Germinal center (tissue), 1 donor: Measurements from ENCODE around the gene UGT1A10.
A peak's percentile ranks its signal among the peaks of the same experiment; 100 is the strongest.

Source experiments
- DNase-seq: peaks from one replicate; pipeline ENCODE4 v3.0.0; 2012; ENCODE audit warnings: mixed read lengths, low spot score

The UGT1A10 gene

DNA sequence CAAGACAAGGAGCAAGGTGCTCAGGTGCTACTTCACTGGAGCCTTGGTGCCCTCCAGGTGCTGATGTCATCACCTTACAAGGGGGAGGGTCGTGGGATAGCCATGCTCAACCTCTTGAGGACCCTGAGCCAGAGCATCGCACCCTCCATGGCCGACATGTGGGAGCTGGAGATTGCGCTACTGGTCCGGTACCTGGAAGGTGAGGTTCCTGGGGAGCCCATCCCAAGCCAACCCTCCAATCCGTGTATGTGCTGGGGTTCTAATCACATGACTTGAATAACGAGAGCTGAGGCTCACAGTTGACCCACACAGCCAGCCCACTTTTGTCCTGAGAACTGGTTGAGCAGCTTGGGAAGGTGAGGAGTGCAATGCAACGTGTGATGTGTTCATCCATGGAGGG is 167.7 kb downstream of the UGT1A10 start:
- DNase-seq = no peak

DNA sequence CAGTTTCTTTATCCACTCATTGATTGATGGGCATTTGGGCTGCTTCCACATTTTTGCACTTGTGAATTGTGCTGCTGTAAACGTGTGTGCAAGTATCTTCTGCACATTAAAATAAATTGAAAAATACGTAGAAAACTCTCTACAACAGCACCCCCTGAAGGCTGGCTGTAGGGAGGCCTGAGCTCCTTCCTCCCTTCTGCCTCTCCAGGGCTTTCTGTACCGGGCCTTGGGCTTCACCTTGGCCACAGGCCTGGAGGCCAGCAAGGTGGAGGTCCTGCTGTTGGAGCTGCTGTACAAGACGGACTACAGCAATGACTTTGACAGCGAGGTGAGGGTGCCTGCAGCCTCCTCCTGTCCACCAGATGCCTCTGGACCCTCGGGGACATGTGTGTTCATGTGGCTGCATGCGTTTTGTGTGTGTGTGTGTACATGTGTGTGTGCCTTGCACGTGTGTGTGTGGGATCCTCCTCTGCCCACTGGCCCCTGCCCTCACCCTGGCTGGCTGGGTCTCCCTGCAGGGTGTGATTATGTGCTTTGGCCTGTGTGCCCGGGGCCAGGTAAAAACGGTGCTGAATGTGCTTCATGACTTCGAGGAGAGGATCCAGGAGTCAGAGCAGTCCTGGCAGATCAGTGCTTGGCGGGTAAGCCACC is 171.1 kb downstream of the UGT1A10 start:
- DNase-seq = no peak

GRCh38 chr2:233807966-233808935 is 172.0 kb downstream of the UGT1A10 start:
- no peak for DNase-seq

DNA sequence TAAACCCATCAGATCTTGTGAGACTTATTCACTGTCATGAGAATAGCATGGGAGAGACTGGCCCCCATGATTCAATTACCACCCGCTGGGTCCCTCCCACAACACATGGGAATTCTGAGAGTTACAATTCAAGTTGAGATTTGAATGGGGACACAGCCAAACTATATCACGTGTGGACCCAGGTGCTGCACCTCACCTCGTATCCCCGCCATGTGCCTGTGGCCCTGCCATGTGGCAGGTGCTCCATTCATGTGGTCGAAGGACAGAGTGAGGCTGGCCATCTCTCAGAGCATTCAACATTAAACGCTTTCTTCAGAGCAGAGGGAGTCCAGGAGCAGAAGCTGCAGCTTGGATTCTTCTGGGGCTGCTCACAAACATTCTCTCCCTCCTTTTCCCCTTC is 174.1 kb downstream of the UGT1A10 start:
- no peak for DNase-seq

- no peak for DNase-seq
These were observed 174.8 kb downstream of the UGT1A10 start for GRCh38 chr2:233811087-233811486.

DNA sequence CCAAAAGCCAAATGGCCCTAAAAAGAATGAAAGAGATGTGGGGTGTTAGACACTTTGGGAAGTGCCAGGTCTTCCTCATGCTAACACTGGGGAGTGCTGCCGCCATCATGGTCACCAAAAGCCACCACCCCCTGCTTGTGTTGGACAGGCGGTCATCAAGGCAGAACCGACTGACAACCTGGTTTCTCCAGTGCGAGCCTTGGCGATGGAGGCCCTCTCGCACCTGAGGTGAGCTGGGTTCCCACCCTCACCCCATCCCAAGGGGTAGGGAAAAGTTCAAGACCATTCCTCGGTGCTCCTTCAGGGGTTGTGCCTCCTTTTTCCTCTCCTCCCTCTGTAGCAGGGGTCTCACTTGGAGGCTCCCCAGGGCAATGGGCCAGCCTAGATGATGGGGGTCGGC is 175.5 kb downstream of the UGT1A10 start:
- no peak for DNase-seq

DNA sequence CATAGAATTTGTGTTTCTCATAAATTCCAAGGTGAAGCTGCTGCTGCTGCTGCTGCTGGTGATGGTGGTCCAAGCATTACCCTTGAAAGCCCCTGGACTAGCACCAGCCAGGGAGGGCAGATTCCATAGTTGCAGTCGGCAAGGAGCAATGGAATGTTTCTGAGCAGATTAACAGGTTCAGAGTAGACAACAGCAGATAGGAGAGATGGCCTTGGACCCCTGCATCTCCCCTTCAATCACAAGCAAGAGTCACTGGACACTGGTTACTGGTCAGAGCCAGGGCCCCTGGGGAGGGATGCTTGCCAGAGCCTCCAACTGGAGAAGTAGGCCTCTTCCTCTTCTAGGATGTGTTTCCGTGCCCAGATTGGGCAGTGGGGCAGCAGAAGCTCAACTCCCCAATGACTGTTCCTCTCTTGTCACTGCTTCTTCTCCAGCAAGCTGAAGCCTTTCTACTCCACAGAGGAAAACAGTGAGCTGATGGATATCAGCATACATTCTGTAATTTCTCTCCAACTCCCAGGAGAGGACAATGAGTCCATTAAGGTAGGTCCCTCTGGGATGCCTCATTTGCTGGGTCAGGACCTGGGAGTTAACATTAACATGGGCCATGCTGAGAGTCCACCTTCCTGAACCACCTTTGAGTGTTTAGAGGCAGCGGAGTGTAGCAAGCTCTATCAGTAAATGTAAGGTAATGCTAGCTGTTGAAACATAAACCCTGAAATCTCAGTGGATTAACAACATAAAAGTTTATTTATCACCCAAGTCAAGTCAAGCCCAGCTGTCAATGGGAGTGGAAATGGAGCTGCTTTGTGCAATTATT is 177.2 kb downstream of the UGT1A10 start:
- DNase-seq = no peak

GRCh38 chr2:233814056-233814835 is 178.0 kb downstream of the UGT1A10 start:
- DNase-seq = peak; percentile 30

GRCh38 chr2:233815861-233816260 is 179.6 kb downstream of the UGT1A10 start:
- DNase-seq = no peak

DNA sequence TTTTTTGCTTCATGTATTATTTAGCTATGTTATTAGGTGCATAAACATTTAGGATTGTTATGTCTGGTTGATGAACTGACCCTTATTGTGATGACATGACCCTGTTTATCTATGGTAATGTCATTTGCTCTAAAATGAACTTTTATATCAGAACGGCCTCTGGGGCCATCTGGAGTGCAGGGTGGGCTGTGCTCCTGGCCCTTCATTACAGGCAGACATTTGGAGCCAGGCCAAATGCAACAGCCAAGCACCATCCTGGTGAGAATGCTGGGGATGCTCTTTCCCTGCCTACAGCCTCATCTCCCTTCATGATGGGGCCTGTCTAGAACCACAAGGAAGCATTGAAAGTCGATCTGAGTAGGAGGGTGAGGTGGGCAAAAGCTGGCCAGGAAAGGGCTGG is 180.1 kb downstream of the UGT1A10 start:
- DNase-seq = no peak

DNA sequence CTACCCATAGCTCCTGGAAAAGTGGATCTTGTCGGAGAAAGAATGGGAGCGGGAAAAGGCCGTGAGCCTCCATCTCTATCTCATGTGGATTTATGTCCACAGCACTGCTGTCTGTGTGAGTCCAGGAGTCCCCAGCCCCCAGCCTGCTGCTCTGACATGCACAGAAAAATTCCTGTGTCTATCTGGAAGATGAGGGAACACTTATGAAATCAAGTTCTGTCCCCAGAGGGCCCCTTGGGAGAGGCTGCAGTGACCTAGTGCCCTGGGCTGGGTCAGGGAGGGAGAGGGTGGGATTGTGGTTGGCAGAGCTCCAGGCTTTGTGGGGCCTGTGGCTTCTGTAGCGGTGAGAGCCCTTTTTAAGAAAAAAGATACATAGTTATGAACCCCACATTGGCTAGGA is 180.5 kb downstream of the UGT1A10 start:
- no peak for DNase-seq

DNA sequence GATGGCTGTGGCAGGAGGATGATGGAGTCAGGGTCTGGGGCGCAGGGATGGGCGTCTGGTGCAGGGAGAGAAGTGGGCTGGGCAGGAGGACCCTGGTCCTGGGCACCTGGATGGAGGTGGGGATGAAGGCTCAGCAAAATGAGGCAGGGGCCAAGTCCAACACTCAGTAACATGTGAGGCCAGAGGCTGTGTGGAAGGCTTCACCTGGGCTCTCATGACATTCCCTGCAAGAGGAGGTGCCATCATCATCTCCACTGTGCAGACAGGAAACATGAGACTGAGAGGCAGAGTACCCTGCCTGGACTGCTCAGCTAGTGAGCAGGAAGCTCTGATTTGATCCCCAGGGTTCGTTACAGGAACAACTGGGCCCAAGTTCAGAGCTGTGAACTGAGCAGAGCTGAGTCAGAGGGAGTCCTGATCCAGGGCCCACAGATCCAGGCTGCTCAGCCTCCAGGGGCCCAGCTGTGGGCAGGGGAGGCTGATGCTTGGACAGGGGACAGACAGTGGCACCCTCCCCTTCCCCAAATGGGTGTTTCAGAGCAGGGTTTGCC is 181.2 kb downstream of the UGT1A10 start:
- no peak for DNase-seq

DNA sequence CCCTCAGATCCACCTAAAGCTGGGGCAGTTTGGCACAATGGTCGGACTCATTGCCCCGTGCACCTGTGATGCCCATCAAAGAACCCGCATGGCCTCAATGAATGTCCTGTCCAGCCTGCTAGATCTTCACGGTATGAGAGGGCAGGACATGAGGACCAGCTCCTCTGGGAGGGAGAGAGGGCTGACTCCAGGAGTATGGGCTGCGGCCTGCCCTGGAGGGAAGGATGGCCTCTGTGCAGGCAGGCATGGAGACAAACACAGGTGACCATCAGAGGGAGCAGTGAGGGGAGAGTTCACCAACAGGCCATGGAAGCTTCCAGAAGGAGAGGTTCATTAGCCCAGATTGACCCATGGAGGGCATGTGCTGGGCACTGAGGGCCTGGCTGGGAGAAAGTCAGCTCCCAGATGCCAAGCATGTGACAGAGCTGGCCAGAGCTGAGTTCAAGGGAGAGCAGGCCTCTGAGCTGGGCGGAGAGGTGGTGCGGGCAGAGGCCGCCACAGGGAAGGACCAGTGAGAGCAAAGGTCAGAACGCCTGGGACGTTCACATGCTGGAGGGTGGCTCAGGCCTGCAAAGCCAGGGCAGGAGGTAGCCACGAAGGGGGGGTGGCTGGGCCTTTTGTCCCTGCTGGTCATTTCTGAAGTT is 181.9 kb downstream of the UGT1A10 start:
- DNase-seq = no peak

GRCh38 chr2:233818639-233819621 is 182.7 kb downstream of the UGT1A10 start:
- DNase-seq = no peak

- no peak for DNase-seq
These were observed 183.9 kb downstream of the UGT1A10 start for GRCh38 chr2:233819884-233820773.

GRCh38 chr2:233820774-233821105 is 184.5 kb downstream of the UGT1A10 start:
- no peak for DNase-seq

- DNase-seq = no peak
These were observed 184.9 kb downstream of the UGT1A10 start for GRCh38 chr2:233821196-233821595.

DNA sequence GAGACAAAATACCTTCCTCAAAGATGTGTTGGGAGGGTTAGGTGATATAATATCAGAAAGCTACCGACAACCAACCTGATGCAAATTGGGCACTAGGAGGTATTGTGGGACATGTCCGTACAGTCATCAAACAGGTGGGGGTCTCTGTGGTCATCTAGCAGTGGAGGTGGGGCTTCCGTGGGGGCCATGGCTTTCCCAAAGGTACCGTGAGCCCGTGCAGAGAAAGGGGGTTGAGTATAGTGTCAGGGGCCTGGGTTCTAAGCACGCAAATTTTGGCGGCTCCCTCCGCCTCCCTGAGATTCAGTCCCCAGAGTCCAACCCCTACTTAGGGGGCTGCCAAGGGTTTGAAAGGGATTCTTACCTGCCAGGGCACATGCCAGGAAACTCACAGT is 185.5 kb downstream of the UGT1A10 start:
- DNase-seq = no peak
